ENCODE data around the gene STK35. TPM values are rescaled to one million over a fixed set of nuclear protein-coding genes. Genes with fewer than 3 reads are reported as not detected.

Gene STK35
- 10 to 100 TPM; 18.0 to 18.4 TPM for total RNA-seq

GRCh38 chr20:2101057-2101864 is at the start of gene STK35:
Gene STK35 (plus strand): TSS chr20:2101827. CDS start chr20:2101882, 55 bp downstream.
- peak; percentile 60 for ATAC-seq
- CTCF ChIA-PET: interaction anchor here (0.6 to 3.1 kb wide), 4 partner anchors 8 to 136 kb away, joined by 3 to 15 read pairs (median 5); no protein-coding TSS in a partner anchor
- Mint-ChIP-seq H3K4me1 (ENCODE audit: low read depth) (peaks cover 35% of the 10 kb centered on the region), H3K36me3 (ENCODE audit: low read depth) (peaks cover 26% of the 10 kb centered on the region), H3K27me3 (no peaks in the 10 kb centered on the region), H3K4me3 (peak within 1 kb of the TSS; percentile 94), H3K27ac (peak within 1 kb of the TSS; percentile 100), H3K9me3 (no peaks in the 10 kb centered on the region)
- DNase-seq: peak; percentile 79
- TF ChIP-seq CTCF (IDR thresholded peaks at IDR 0.05): no peak
- POLR2A ChIA-PET: interaction anchor here (1.3 to 3.4 kb wide), 4 partner anchors 9 to 42 kb away, joined by 3 to 20 read pairs (median 6); no protein-coding TSS in a partner anchor
- intact Hi-C loops (cut with micrococcal nuclease): loop anchor here (5.0 kb wide), 1 partner anchor 71 kb away; no protein-coding TSS in a partner anchor

DNA sequence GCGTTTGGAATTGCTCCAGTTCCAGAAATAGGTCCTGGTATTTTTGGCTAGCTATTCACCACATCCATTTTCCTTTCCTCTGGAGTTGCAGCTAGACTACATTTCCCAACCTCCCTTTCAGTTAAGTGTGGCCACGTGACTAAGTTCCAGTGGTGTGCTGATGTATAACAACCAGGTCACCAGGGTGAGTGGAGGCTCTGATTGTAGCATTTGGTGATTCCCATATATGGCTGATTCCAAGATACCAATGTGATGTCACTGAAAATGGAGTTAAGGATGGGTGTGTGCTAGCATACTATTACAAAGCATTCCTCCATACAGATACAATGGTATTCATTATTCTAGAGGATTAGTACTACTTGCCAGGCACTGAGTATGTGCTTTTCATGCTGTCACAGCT is 49.7 kb upstream of the STK35 start:
- CTCF ChIA-PET: interaction anchor here (1.0 kb wide), 1 partner anchor 119 kb away, joined by 3 read pairs; no protein-coding TSS in a partner anchor
- POLR2A ChIA-PET: no interaction called here
- ATAC-seq (no peak), DNase-seq (no peak)
- peaks cover 7% of the 10 kb centered on the region for H3K9me3 Mint-ChIP-seq
- no peaks in the 10 kb centered on the region for H3K4me1 Mint-ChIP-seq (ENCODE audit: low read depth)
- H3K4me3 Mint-ChIP-seq: no peak overlapping the region
- no peak overlapping the region for H3K27ac Mint-ChIP-seq
- TF ChIP-seq CTCF (IDR thresholded peaks at IDR 0.05): no peak
- intact Hi-C loops (cut with micrococcal nuclease): no loop called here
- H3K36me3 Mint-ChIP-seq (ENCODE audit: low read depth): no peaks in the 10 kb centered on the region
- H3K27me3 Mint-ChIP-seq: peaks cover 22% of the 10 kb centered on the region

DNA sequence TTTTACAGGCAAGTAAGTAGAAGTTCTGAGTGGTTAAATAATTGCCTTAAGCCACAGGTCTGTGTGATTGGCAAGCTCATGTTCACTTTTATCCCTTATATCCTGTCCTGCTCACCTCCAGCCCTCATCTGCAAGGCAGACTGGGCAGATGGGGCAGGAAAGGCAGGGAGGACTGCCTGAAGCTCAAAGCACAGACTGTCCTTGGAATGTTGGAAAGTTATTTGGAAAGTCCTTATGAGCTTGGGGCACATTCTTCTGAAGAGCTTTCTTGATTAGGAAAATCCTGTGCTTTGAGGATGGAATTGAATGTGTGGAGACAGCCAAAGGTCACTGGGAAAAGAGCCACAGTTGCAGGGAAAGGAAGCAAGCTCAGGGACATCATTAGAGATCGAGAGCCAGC is 48.9 kb upstream of the STK35 start:
- Mint-ChIP-seq H3K9me3 (peaks cover 10% of the 10 kb centered on the region), H3K27ac (no peak overlapping the region), H3K4me1 (ENCODE audit: low read depth) (no peaks in the 10 kb centered on the region), H3K27me3 (peaks cover 24% of the 10 kb centered on the region), H3K4me3 (no peak overlapping the region), H3K36me3 (ENCODE audit: low read depth) (no peaks in the 10 kb centered on the region)
- CTCF ChIA-PET: no interaction called here
- ATAC-seq (no peak), DNase-seq (no peak)
- intact Hi-C loops (cut with micrococcal nuclease): no loop called here
- TF ChIP-seq CTCF (IDR thresholded peaks at IDR 0.05): no peak
- POLR2A ChIA-PET: interaction anchor here (1.0 kb wide), 1 partner anchor 41 kb away, joined by 4 read pairs; no protein-coding TSS in a partner anchor

DNA sequence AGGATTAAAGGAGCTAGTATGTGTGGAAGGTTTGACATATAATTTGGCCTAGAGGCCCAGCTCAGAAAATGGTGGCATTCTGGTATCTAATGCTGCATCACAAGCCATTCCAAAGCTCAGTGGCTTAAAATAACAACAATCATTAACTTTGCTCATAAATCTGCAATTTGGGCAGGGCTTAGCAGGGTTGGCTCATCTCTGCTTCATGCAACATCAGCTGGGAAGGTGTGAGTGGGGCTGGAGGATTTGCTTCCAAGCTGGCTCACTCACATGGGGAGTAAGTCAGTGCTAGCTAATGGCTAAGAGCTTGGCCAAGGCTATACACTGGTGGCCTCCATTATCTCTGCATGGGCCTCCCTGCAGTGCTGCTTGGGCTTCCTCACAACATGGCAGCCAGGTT is 48.0 kb upstream of the STK35 start:
- H3K9me3 Mint-ChIP-seq: peaks cover 17% of the 10 kb centered on the region
- peaks cover 31% of the 10 kb centered on the region for H3K27me3 Mint-ChIP-seq
- intact Hi-C loops (cut with micrococcal nuclease): no loop called here
- DNase-seq (no peak), ATAC-seq (no peak)
- no peak overlapping the region for H3K27ac Mint-ChIP-seq
- ChIA-PET CTCF (no interaction called here), POLR2A (interaction anchor here (1.0 kb wide), 1 partner anchor 40 kb away, joined by 4 read pairs; no protein-coding TSS in a partner anchor)
- no peak for TF ChIP-seq CTCF (IDR thresholded peaks at IDR 0.05)
- no peaks in the 10 kb centered on the region for H3K4me1 Mint-ChIP-seq (ENCODE audit: low read depth)
- H3K4me3 Mint-ChIP-seq: no peak overlapping the region
- H3K36me3 Mint-ChIP-seq (ENCODE audit: low read depth): no peaks in the 10 kb centered on the region

DNA sequence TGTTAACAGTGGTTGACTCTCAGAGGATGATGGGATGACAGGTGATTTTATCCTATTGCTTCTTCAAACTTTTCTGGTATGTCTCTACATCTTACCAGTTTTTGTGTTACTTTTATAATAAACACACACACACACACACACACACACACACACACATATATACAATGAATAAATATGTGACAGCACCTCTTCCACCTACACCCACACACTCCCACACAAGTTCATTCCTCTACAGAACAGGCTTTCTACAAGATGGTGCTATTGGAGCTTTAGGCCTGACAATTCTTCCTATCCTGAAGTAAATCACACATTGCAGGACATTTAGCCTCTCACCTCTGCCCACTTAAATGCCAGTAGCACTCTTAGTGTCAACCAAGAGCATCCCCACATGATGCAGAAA is 46.7 kb upstream of the STK35 start:
- Mint-ChIP-seq H3K9me3 (peaks cover 17% of the 10 kb centered on the region), H3K27ac (no peak overlapping the region), H3K4me1 (ENCODE audit: low read depth) (no peaks in the 10 kb centered on the region), H3K36me3 (ENCODE audit: low read depth) (no peaks in the 10 kb centered on the region), H3K27me3 (peaks cover 31% of the 10 kb centered on the region), H3K4me3 (no peak overlapping the region)
- DNase-seq (no peak), ATAC-seq (no peak)
- ChIA-PET CTCF (no interaction called here), POLR2A (no interaction called here)
- TF ChIP-seq CTCF (IDR thresholded peaks at IDR 0.05): no peak
- intact Hi-C loops (cut with micrococcal nuclease): no loop called here

All from activated CD8-positive, alpha-beta T cell treated with anti-CD3 and anti-CD28 coated beads for 36 hours (primary cell).